Endothelial cell of umbilical vein (primary cell): Measurements from ENCODE around the gene FAM228B. TPM values are rescaled to one million over a fixed set of nuclear protein-coding genes. Genes with fewer than 3 reads are reported as not detected.

Source experiments
- BruUV-seq: library from RNA; stranded (reverse); fragments of 400-500 nt; replicated peaks from 2 replicates; lab custom pipeline; 2021; lab: Mats Ljungman, UMichigan
- CTCF ChIA-PET: fragments of 300-600, 350-600 bp; sonication (Branson Sonifier 250); formaldehyde crosslinking; loops from one replicate; lab custom pipeline; 2021; ENCODE audit warnings: antibody characterized with exemption, inconsistent platforms; lab: Charles Lee
- POLR2A ChIA-PET: fragments of 300-600, 350-600 bp; sonication (Branson Sonifier 250); formaldehyde crosslinking; loops from one replicate; lab custom pipeline; 2021; ENCODE audit warnings: antibody characterized with exemption, inconsistent platforms; lab: Charles Lee
- DNase-seq: peaks from one replicate; pipeline ENCODE4 v3.0.0-alpha.2; 2011; ENCODE audit warnings: low read depth, low spot score
- FAIRE-seq: peaks from 2 replicates; lab custom pipeline; 2011; peaks lifted over from hg19 to GRCh38; lab: Jason Lieb, UNC
- H2AFZ ChIP-seq: 2 replicates; pipeline ENCODE4 v1.6.0; 2012; ENCODE audit warnings: low read depth, low read length, control low read depth, inconsistent platforms
- H3K27ac ChIP-seq: 2 replicates; pipeline ENCODE4 v1.5.1; 2011; ENCODE audit warnings: low read depth, mild to moderate bottlenecking, control low read depth, low read length, moderate library complexity; ENCODE audit not compliant: insufficient read depth
- H3K27me3 ChIP-seq, 2 experiments: 2 replicates each; pipeline versions ENCODE4 v1.6.0 to v1.6.1; 2011; ENCODE audit warnings: low read length in 2 of 2, mixed read lengths in 1 of 2; ENCODE audit not compliant: control insufficient read depth in 2 of 2, insufficient read depth in 2 of 2
- H3K36me3 ChIP-seq, 2 experiments: 2 replicates in 1 of 2; 3 replicates in 1 of 2; pipeline ENCODE4 v1.5.1; 2011; ENCODE audit warnings: low read length in 2 of 2, mild to moderate bottlenecking in 1 of 2, moderate library complexity in 1 of 2; ENCODE audit not compliant: control insufficient read depth in 2 of 2, insufficient read depth in 2 of 2; ENCODE audit errors: extremely low read depth in 1 of 2
- H3K4me1 ChIP-seq: 3 replicates; pipeline ENCODE4 v1.5.1; 2011; ENCODE audit warnings: mild to moderate bottlenecking, low read length; ENCODE audit not compliant: control insufficient read depth, insufficient read depth; ENCODE audit errors: extremely low read depth
- H3K4me2 ChIP-seq: 2 replicates; pipeline ENCODE4 v1.6.1; 2011; ENCODE audit warnings: low read length, control low read depth, mixed read lengths; ENCODE audit not compliant: insufficient read depth
- H3K4me3 ChIP-seq, 3 experiments: fragments of 200-600 bp in 1 of 3; sonication (generic), shearing (Covaris generic) in 1 of 3; replicated peaks in 1 of 3; 2 replicates each; pipeline ENCODE4 v1.5.1; 2011 to 2016; ENCODE audit warnings: control low read depth in 3 of 3, low read length in 3 of 3, mild to moderate bottlenecking in 2 of 3, inconsistent platforms in 1 of 3, low read depth in 1 of 3, moderate library complexity in 1 of 3; ENCODE audit not compliant: insufficient read depth in 1 of 3
- H3K79me2 ChIP-seq: 2 replicates; pipeline ENCODE4 v1.6.0; 2012; ENCODE audit warnings: low read length, inconsistent platforms; ENCODE audit not compliant: control insufficient read depth, insufficient read depth
- H3K9ac ChIP-seq: replicated peaks from 2 replicates; pipeline ENCODE3; 2011; ENCODE audit warnings: low read length, control low read depth; ENCODE audit not compliant: insufficient read depth; ENCODE audit errors: extremely low read depth
- H3K9me1 ChIP-seq: replicated peaks from 3 replicates; pipeline ENCODE4 v1.6.0; 2011; ENCODE audit warnings: mild to moderate bottlenecking, low read length; ENCODE audit not compliant: control insufficient read depth, insufficient read depth; ENCODE audit errors: extremely low read depth
- H3K9me3 ChIP-seq: replicated peaks from 2 replicates; pipeline ENCODE4 v1.5.1; 2012; ENCODE audit warnings: low read length, inconsistent platforms; ENCODE audit not compliant: control insufficient read depth, insufficient read depth
- H4K20me1 ChIP-seq: replicated peaks from 2 replicates; pipeline ENCODE3; 2011; ENCODE audit warnings: mild to moderate bottlenecking, low read length; ENCODE audit not compliant: control insufficient read depth, insufficient read depth; ENCODE audit errors: extremely low read depth
- CTCF ChIP-seq, 2 donors: IDR thresholded peaks; 1 replicate in 1 of 2; 2 replicates in 1 of 2; pipeline ENCODE4 v1.5.1; 2011; ENCODE audit warnings: low read length in 2 of 2, mild to moderate bottlenecking in 2 of 2, moderate library complexity in 2 of 2, control low read depth in 1 of 2, inconsistent platforms in 1 of 2, low read depth in 1 of 2; ENCODE audit not compliant: insufficient read depth in 1 of 2; ENCODE audit errors: extremely low read depth in 1 of 2
- EZH2 ChIP-seq: IDR thresholded peaks from 2 replicates; pipeline ENCODE4 v1.6.1; 2012; ENCODE audit warnings: borderline replicate concordance, low read depth, mild to moderate bottlenecking, moderate library complexity, low read length, inconsistent platforms; ENCODE audit not compliant: severe bottlenecking
- FOS ChIP-seq: IDR thresholded peaks from 2 replicates; pipeline ENCODE4 v1.6.1; 2011; ENCODE audit warnings: mild to moderate bottlenecking, low read length, moderate library complexity, borderline replicate concordance; ENCODE audit not compliant: insufficient read depth
- GATA2 ChIP-seq: IDR thresholded peaks from 2 replicates; pipeline ENCODE4 v1.7.0; 2011; ENCODE audit warnings: low read depth, mild to moderate bottlenecking, moderate library complexity, mixed read lengths, low read length; ENCODE audit not compliant: insufficient read length, insufficient read depth
- JUN ChIP-seq: IDR thresholded peaks from 2 replicates; pipeline ENCODE4 v1.6.1; 2011; ENCODE audit warnings: borderline replicate concordance, low read depth; ENCODE audit not compliant: insufficient read length, insufficient read depth
- MAX ChIP-seq: IDR thresholded peaks from 2 replicates; pipeline ENCODE4 v1.6.1; 2011; ENCODE audit not compliant: insufficient read depth, insufficient read length
- MYC ChIP-seq: IDR thresholded peaks from one replicate; pipeline ENCODE4 v1.6.1; 2011; ENCODE audit warnings: mild to moderate bottlenecking, low read depth, low read length
- POLR2A ChIP-seq: IDR thresholded peaks from 2 replicates; pipeline ENCODE4 v1.6.1; 2012; ENCODE audit warnings: low read depth, mild to moderate bottlenecking, control low read depth, low read length
- POLR2AphosphoS5 ChIP-seq: IDR thresholded peaks from 2 replicates; pipeline ENCODE4 v1.6.1; 2012; ENCODE audit warnings: low read depth, mild to moderate bottlenecking, control low read depth, low read length, moderate library complexity; ENCODE audit not compliant: insufficient read depth
- dilution Hi-C: fragments of 300-500 bp; cut with MboI; formaldehyde crosslinking; loops from one replicate; pipeline ENCODE4 v1.15.0; 2019; ENCODE audit warnings: low sequenced_read_pairs; ENCODE audit not compliant: extremely low pct_ligation_motif_present
- intact Hi-C: fragments of 100-400 bp; cut with micrococcal nuclease; formaldehyde crosslinking; loops from one replicate; pipeline ENCODE4 v1.10.0; 2022
- polyA plus RNA-seq, 4 experiments: library from polyadenylated mRNA; depleted of rRNA in 3 of 4; stranded (reverse) in 3 of 4; unstranded in 1 of 4; fragments of >200 nt; gene quantifications; 2 replicates each; pipeline versions ENCODE4 v1.2.1 to v1.2.3, GENCODE V29; 2011 to 2012; ENCODE audit warnings: missing spikeins in 1 of 4
- total RNA-seq: library from RNA; stranded (reverse); gene quantifications from 2 replicates; pipeline ENCODE4 v1.2.3, GENCODE V29; 2021

FAM228B gene
- total and polyA plus RNA-seq, 2 donors (not counting 3 experiments of a cell fraction or from before 2014, with no cell fraction given) = 1.6 to 11.9 TPM

- Histone ChIP-seq H3K4me1 (peaks cover 16% of the 10 kb centered on the region), H3K9me1 (no peaks in the 10 kb centered on the region), H2AFZ (peak overlapping the region; percentile 96), H3K27me3 (no peaks in the 10 kb centered on the region), H3K27ac (peak overlapping the region; percentile 66), H3K9me3 (no peaks in the 10 kb centered on the region), H3K9ac (peak overlapping the region; percentile 84), H3K36me3 (peaks cover 5 to 6% of the 10 kb centered on the region in 2 experiments), H4K20me1 (no peaks in the 10 kb centered on the region), H3K79me2 (peaks cover 6% of the 10 kb centered on the region), H3K4me3 (peak overlapping the region; percentile 53 to 85 (median 73)), H3K4me2 (peak overlapping the region; percentile 95)
- DNase-seq (no peak), FAIRE-seq (no peak)
- TF ChIP-seq MAX = no peak
- TF ChIP-seq FOS = no peak
- no peak for TF ChIP-seq POLR2AphosphoS5
- no peak for TF ChIP-seq EZH2
- no peak for TF ChIP-seq POLR2A
- TF ChIP-seq CTCF (IDR thresholded peaks at IDR 0.05; ENCODE audit: extremely low read depth in 1 of 2, insufficient read depth in 1 of 2, low read depth in 1 of 2, low read length in 2 of 2) = no peak
- no peak for TF ChIP-seq MYC
- no peak for TF ChIP-seq JUN
- no peak for TF ChIP-seq GATA2
- dilution Hi-C loops (no loop called here), intact Hi-C loops (no loop called here)
- TSS peak; percentile 30 for BruUV-seq
- ChIA-PET CTCF (interaction anchor here (1.0 to 3.5 kb wide), 11 partner anchors 9 to 297 kb away, joined by 3 to 68 read pairs (median 5); partner anchors contain the start of genes ATAD2B, FAM228B, PFN4 and SF3B6), POLR2A (interaction anchor here (1.4 kb wide), 1 partner anchor 70 kb away, joined by 3 read pairs; no protein-coding TSS in a partner anchor)
Measured at GRCh38 chr2:24085200-24085489, 38.1 kb upstream of the FAM228B start.
